Inferior parietal cortex (tissue), 1 donor: ENCODE measurements around the gene MRPL1.
"Not testable (repeated sequence)": the region's sequence is repeated elsewhere in the genome, so short reads cannot be mapped to it uniquely, and the experiment has no call there.

Experiments
- DNase-seq: peaks from one replicate; pipeline ENCODE4 v3.0.0-alpha.2; 2016; ENCODE audit errors: extremely low spot score

Gene MRPL1

GRCh38 chr4:77849278-77849965 is 13.2 kb upstream of the MRPL1 start:
- DNase-seq, result no peak

GRCh38 chr4:77852892-77853495 is 9.6 kb upstream of the MRPL1 start:
- no peak for DNase-seq

- no peak for DNase-seq
Observed at GRCh38 chr4:77854431-77855111, 8.1 kb upstream of the MRPL1 start.

- DNase-seq, result no peak
Observed at GRCh38 chr4:77856152-77856551, 6.5 kb upstream of the MRPL1 start.

- no peak for DNase-seq
Observed at GRCh38 chr4:77859256-77859655, 3.4 kb upstream of the MRPL1 start.

- DNase-seq, result no peak
Observed at GRCh38 chr4:77861495-77861894, 1.1 kb upstream of the MRPL1 start.

- DNase-seq, result not testable (repeated sequence)
Observed at GRCh38 chr4:77863341-77863740, 711 bp downstream of the MRPL1 start.

GRCh38 chr4:77865259-77865658 is 2.6 kb downstream of the MRPL1 start:
- no peak for DNase-seq

- DNase-seq, result no peak
Observed at GRCh38 chr4:77872723-77873445, 10.3 kb downstream of the MRPL1 start.

GRCh38 chr4:77877167-77877566 is 14.5 kb downstream of the MRPL1 start:
- no peak for DNase-seq

- DNase-seq, result no peak
Observed at GRCh38 chr4:77877771-77878565, 15.3 kb downstream of the MRPL1 start.

GRCh38 chr4:77880784-77881183 is 18.2 kb downstream of the MRPL1 start:
- no peak for DNase-seq

- no peak for DNase-seq
Observed at GRCh38 chr4:77881460-77882295, 19.0 kb downstream of the MRPL1 start.

- no peak for DNase-seq
Observed at GRCh38 chr4:77893451-77893850, 30.8 kb downstream of the MRPL1 start.

GRCh38 chr4:77899607-77900006 is 37.0 kb downstream of the MRPL1 start:
- DNase-seq, result no peak

- DNase-seq, result no peak
Observed at GRCh38 chr4:77903186-77903585, 40.6 kb downstream of the MRPL1 start.

GRCh38 chr4:77905651-77906263 is 43.1 kb downstream of the MRPL1 start:
- DNase-seq, result no peak

GRCh38 chr4:77910676-77911075 is 48.0 kb downstream of the MRPL1 start:
- DNase-seq, result no peak

GRCh38 chr4:77911091-77911490 is 48.5 kb downstream of the MRPL1 start:
- DNase-seq, result no peak

GRCh38 chr4:77911842-77912450 is 49.3 kb downstream of the MRPL1 start:
- no peak for DNase-seq
